ENCODE results near the gene MTCH2.

The MTCH2 gene

DNA sequence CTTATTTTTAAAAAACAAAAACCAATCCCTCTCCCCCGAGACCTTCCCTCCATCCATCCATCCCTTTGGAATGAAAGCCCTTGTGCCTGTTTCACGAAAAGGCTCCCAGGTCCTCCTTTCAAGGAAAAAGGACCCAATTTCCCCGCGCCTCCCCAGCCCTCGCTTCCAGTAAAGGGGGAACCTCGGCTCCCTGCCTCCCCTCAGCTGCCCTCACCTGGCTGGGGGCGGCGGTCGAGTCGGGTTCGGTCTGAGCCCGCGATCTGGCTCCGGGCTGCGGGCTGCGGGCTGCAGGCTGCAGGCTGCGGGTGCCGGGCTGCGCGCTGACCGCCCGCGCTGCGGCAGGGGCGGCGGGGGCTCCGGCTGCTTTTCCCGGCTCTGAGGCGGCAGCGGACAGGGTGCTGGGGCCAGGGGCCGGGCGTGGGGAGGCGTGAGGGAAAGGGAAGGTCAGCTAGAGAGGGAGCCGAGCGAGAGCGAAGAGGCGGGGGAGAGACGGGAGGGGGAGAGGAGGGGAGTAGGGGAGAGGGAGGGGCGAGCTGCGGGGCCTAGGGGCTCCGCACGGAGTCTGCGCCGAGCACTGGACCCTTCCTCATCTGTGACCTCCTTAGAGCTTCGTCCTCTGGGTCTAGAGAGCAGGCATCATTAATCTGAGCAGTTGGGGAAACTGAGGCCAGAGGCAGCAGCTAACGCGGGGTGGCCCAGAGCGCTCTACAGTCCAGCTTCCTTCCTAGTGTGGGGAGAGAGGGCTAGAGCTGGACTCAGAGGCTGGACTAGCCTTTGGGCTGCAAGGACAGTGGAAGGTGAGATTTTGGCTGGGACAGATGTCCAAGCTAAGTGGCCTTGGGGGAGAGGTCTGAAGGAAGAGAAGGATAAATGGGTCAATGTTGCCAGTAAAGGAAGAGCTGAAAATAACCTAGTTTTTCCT lies 48.2 kb downstream of the MTCH2 start, which contains the start of gene C1QTNF4:
C1QTNF4 (minus strand) TSS at position 478 of the 922 bp plus-strand sequence. CDS start 3,601 bp downstream, outside the sequence.
- no peak for DNase-seq
- in situ Hi-C loops (cut with MboI; ENCODE audit: low pct_unique_long_range_greater_than_20kb, low sequenced_read_pairs) = no loop called here

GRCh38 chr11:47593492-47593933 lies 48.8 kb downstream of the MTCH2 start:
- in situ Hi-C loops (cut with MboI; ENCODE audit: low pct_unique_long_range_greater_than_20kb, low sequenced_read_pairs) = no loop called here
- no peak for DNase-seq

GRCh38 chr11:47592970-47593369 lies 49.4 kb downstream of the MTCH2 start:
- in situ Hi-C loops (cut with MboI; ENCODE audit: low pct_unique_long_range_greater_than_20kb, low sequenced_read_pairs) = no loop called here
- DNase-seq = no peak

GRCh38 chr11:47592251-47592650 lies 50.1 kb downstream of the MTCH2 start:
- in situ Hi-C loops (cut with MboI; ENCODE audit: low pct_unique_long_range_greater_than_20kb, low sequenced_read_pairs) = no loop called here
- no peak for DNase-seq

DNA sequence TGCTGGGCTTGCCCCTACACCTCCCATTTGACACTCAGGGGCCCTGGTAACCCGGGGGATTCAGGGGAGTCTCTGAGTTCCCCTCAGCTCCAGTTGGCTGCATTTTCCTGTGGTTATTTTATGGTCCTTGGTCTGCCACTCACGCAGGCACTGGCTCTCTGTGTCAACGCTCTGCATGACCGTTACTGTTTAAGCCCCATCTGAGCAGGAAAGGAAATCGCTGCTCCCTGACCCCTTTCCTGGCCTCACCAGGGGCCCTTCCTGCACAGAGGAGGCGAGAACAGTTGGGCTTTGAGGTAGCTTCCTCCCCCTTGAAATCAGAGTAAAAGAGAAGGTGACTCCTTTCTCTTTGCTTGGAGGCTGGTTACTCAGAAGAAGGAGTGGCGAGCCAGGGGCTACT lies 50.6 kb downstream of the MTCH2 start:
- in situ Hi-C loops (cut with MboI; ENCODE audit: low pct_unique_long_range_greater_than_20kb, low sequenced_read_pairs) = no loop called here
- peak; percentile 99 for DNase-seq

DNA sequence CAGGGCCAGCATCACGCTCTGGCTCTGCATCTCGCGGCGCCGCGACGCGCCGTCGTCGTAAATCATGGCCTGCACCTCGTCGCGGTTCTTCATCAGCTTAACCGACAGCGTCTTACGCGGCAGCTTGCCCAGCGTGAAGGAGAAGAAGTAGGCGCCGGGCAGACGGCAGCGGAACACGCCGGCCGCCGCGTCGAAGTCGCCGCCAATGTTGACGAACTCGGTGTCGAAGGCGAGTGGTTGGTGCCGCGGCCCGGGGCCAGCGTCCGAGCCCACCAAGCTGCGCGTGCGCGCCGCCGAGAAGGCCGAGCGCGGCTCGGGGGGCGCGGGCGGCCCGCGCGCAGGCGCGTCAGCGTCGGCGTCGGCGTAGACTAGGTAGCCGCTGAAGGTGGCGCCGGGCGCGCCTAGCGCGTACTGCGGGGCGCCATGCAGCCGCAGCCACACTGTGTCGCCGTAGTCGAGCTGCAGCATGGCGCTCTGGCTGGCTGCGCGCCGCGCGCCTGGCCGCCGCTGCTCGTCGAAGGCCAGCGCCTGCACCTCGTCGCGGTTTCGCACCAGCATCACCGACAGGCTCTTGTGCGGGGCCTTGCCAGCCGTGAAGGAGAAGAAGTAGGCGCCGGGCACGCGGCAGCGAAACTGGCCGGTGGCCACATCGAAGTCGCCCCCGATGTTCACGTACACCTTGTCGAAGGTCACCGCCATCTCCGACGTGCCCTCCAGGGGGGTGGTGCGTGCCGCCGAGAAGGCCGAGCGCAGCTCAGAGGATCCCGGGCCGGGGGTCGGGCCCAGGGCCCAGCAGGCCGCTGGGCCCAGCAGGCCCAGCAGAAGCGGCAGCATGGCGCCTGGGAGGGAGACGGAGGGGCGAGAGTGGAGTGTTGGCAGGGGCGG lies 52.1 kb downstream of the MTCH2 start:
- no peak for DNase-seq
- in situ Hi-C loops (cut with MboI; ENCODE audit: low pct_unique_long_range_greater_than_20kb, low sequenced_read_pairs) = no loop called here

GRCh38 chr11:47589584-47589976 lies 52.8 kb downstream of the MTCH2 start:
- no peak for DNase-seq
- in situ Hi-C loops (cut with MboI; ENCODE audit: low pct_unique_long_range_greater_than_20kb, low sequenced_read_pairs) = no loop called here

GRCh38 chr11:47589118-47589517 lies 53.2 kb downstream of the MTCH2 start:
- in situ Hi-C loops (cut with MboI; ENCODE audit: low pct_unique_long_range_greater_than_20kb, low sequenced_read_pairs) = no loop called here
- no peak for DNase-seq

DNA sequence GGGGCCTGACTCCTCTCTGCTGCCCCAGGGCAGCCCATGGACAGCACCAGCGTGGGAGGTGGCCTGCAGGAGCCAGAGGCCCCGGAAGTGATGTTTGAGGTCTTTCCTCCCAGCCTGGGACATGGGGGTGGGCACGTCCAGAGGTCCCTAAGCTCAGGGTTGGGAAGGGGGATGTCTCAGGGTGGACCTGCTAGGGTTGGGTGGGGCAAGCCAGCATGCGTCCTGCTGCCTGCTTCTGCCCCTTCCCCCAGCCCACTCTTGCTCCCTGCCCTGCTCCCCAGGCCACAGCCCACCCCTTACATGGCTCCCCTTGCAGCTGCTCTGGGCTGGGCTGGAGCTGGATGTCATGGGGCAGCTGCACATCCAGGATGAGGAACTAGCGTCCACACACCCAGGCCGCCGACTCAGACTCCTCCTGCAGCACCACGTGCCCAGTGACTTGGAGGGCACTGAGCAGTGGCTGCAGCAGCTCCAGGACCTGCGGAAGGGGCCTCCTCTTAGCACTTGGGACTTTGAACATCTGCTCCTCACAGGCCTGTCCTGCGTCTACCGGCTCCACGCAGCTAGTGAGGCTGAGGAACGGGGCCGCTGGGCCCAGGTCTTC lies 54.5 kb downstream of the MTCH2 start:
- DNase-seq = peak; percentile 80
- in situ Hi-C loops (cut with MboI; ENCODE audit: low pct_unique_long_range_greater_than_20kb, low sequenced_read_pairs) = no loop called here

GRCh38 chr11:47587039-47587716 lies 55.2 kb downstream of the MTCH2 start:
- in situ Hi-C loops (cut with MboI; ENCODE audit: low pct_unique_long_range_greater_than_20kb, low sequenced_read_pairs) = no loop called here
- DNase-seq = no peak

- in situ Hi-C loops (cut with MboI; ENCODE audit: low pct_unique_long_range_greater_than_20kb, low sequenced_read_pairs) = no loop called here
- DNase-seq = no peak
Observed at GRCh38 chr11:47586098-47586855, 56.1 kb downstream of the MTCH2 start, which contains the start of gene FAM180B. Gene FAM180B, plus strand, starts transcription at chr11:47586678. Its CDS starts 91 bp downstream, at chr11:47586769.

- in situ Hi-C loops (cut with MboI; ENCODE audit: low pct_unique_long_range_greater_than_20kb, low sequenced_read_pairs) = no loop called here
- no peak for DNase-seq
Observed at GRCh38 chr11:47583844-47584243, 58.5 kb downstream of the MTCH2 start.

- DNase-seq = peak; percentile 94
- in situ Hi-C loops (cut with MboI; ENCODE audit: low pct_unique_long_range_greater_than_20kb, low sequenced_read_pairs) = no loop called here
Observed at GRCh38 chr11:47578524-47579494, 63.5 kb downstream of the MTCH2 start, which contains the start of the genes KBTBD4 and NDUFS3. Gene KBTBD4, minus strand, starts transcription at chr11:47578970. Its CDS starts 19 bp downstream, at chr11:47578951. Gene NDUFS3, plus strand, starts transcription at chr11:47579074. Its CDS starts 18 bp downstream, at chr11:47579092.

DNA sequence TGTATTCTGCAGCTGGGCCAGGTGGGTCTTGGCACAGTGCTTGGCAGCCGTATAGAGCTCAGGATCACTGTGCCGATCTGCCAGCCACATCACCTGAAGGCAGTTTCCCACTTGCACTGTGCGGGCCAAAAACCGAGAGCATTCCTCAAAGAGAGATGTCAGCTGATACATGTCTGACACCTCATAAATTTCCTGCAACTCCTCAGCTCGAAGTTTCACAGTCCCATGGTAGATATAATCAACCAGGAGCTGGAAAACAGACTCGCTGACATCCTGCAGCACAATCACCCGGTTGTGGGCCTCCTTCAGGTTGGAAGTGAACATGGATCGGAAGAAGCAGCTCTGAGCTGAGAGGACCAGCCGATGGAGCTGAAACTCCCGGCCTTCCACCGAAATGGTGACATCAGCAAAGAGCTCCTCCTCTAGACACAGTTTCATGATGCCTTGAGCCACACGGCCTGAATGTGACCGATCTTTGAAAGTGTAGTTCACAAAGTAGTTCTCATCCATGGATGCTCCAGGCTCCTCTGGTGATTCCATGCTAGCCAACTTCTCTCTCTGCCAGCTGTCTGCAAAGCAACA lies 64.8 kb downstream of the MTCH2 start:
- in situ Hi-C loops (cut with MboI; ENCODE audit: low pct_unique_long_range_greater_than_20kb, low sequenced_read_pairs) = no loop called here
- DNase-seq = no peak

DNA sequence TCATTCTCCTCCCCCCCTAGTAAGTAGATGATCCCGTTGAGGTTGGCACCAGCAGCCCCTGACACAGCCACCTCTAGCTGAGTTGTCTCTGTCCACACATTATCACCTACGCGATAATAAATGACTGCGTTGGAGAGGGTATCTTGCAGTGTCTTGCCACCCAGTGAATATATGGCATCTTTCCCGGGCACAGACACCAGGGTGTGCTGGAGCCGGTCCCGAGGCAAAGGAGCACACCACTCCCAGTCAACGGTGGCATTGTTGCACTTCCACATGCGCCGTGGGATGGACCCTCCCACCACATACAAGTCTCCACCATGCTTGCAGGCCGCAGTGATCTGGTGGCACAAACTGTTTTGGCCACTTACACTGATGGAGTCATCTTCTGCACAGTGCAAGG lies 69.0 kb downstream of the MTCH2 start:
- in situ Hi-C loops (cut with MboI; ENCODE audit: low pct_unique_long_range_greater_than_20kb, low sequenced_read_pairs) = no loop called here
- no peak for DNase-seq

DNA sequence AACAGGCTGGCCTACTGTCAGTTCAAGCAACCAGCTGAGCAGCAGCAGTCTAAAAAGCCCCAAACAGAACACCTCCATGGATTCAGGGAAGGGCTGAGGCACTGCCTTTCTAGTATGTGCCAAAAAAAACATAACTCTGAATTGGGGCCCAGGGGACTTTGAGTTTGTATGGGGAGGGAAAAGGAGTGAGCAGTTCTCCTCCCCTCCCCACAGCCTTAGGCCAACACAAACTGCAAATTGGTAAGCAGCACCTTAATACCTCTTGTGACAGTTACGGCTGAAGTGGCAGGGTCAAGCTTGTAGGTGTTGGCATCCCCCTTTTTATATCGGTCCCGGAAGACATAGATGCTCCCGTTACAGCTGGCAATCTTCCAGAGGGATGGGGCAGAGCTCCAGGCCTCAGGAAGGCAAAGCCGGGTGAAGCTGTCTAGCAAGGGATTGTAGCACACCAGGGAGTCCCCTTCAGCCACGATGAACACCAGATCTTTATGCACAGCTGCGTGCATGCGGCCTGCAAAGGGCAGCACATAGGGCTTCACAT lies 69.6 kb downstream of the MTCH2 start:
- no peak for DNase-seq
- in situ Hi-C loops (cut with MboI; ENCODE audit: low pct_unique_long_range_greater_than_20kb, low sequenced_read_pairs) = no loop called here
